ENCODE data around the gene EHBP1L1.

EHBP1L1 gene

DNA sequence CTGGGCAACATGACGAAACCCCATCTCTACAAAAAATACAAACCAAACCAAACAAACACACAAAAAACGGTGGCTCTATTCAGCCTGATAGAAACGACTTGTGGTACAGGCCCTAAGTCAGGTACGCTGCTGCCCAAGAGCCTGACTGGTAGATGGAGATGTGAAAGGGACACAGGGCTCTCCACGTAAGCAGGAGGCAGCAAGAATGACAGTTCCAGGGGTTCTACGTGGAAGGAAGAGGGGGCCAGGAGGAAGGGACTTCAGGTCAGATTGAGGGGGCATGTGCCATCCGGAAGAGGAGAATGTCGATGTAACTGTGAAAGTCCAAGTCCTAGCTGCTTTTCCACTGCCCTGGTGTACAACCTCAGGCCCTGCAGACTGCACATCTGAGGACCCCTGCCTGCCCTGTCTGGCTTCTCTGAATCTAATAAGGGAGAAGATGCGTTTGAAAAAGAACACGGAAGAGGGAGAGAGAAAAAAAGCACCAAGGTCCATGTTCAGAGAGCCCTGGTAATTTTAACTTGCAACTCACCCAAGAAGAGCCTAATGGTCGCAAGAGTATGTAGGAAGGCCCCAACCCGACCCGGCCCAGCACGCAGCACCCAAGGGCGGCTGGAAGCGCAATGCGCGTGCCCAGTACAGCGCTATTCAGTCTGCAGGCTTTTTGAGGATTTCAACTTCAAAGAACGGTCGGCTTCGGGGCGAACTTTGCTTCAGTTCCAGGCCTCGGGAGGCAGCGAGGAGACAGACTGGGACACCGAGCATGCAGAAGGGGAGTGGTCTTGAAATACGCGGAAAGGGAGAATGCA, 6.5 kb upstream of the EHBP1L1 start:
- Histone ChIP-seq H3K4me1 (ENCODE audit: control insufficient read depth in 1 of 2, insufficient read depth in 1 of 2, low read depth in 1 of 2, low read length in 1 of 2) (peaks cover 54 to 56% of the 10 kb centered on the region in 2 experiments), H3K27ac (peak overlapping the region; percentile 95), H3K4me3 (ENCODE audit: low read depth in 1 of 2, low read length in 1 of 2) (peak overlapping the region; percentile 76 to 99), H3K27me3 (no peaks in the 10 kb centered on the region), H3K36me3 (peaks cover 7% of the 10 kb centered on the region), H3K9me3 (no peaks in the 10 kb centered on the region)
- TF ChIP-seq, protein P1, sequence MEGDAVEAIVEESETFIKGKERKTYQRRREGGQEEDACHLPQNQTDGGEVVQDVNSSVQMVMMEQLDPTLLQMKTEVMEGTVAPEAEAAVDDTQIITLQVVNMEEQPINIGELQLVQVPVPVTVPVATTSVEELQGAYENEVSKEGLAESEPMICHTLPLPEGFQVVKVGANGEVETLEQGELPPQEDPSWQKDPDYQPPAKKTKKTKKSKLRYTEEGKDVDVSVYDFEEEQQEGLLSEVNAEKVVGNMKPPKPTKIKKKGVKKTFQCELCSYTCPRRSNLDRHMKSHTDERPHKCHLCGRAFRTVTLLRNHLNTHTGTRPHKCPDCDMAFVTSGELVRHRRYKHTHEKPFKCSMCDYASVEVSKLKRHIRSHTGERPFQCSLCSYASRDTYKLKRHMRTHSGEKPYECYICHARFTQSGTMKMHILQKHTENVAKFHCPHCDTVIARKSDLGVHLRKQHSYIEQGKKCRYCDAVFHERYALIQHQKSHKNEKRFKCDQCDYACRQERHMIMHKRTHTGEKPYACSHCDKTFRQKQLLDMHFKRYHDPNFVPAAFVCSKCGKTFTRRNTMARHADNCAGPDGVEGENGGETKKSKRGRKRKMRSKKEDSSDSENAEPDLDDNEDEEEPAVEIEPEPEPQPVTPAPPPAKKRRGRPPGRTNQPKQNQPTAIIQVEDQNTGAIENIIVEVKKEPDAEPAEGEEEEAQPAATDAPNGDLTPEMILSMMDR (IDR thresholded peaks at IDR 0.05) = no peak

DNA sequence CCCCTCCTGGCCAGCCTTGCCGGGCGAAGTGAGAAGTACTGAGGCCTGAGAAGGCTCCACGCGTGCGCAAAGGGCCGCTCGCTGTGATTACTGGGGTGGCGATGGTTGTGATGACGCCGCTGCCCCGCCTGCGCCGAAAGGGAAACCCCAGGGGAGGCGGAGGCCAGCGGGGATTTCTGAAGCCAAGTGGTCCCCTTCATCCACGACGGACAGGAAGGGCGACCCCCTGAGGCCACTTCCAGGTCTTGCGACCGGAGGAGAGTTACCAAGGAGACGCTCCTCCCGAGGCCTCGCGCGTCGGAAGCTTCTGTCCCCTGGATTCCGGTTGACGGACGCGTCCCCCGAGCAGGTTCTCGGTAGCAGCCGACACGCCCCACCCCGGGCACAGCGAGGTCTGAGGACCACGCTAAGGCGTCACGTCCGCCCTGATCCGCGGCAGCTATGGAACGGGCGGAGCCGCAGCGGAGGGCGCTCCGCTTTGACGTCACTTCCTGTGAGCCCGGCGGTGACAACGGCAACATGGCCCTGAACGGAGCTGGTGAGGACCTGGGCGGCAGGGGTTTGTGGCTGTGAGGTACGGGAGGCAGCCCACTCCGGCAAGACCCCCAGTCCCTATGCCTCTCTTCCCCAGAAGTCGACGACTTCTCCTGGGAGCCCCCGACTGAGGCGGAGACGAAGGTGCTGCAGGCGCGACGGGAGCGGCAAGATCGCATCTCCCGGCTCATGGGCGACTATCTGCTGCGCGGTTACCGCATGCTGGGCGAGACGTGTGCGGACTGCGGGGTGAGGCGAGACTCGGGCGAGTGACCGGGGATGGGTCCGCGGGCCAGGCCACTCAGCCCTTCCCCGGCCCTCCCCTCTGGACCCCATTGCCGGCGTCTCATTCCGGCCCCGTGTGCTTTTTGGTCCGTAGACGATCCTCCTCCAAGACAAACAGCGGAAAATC, 5.6 kb upstream of the EHBP1L1 start, which contains the start of gene ZNRD2:
Gene ZNRD2, plus strand, starts transcription at position 505 of the 946 bp plus-strand sequence. Its CDS starts 15 bp downstream, at position 520.
- no peaks in the 10 kb centered on the region for H3K27me3 ChIP-seq
- peaks cover 7% of the 10 kb centered on the region for H3K36me3 ChIP-seq
- peak within 1 kb of the TSS; percentile 76 to 99 for H3K4me3 ChIP-seq (ENCODE audit: low read depth in 1 of 2, low read length in 1 of 2)
- H3K27ac ChIP-seq = peak within 1 kb of the TSS; percentile 95
- peaks cover 60 to 64% of the 10 kb centered on the region in 2 experiments for H3K4me1 ChIP-seq (ENCODE audit: control insufficient read depth in 1 of 2, insufficient read depth in 1 of 2, low read depth in 1 of 2, low read length in 1 of 2)
- TF ChIP-seq, protein P1 (IDR thresholded peaks at IDR 0.05) = peak; percentile 31
- no peaks in the 10 kb centered on the region for H3K9me3 ChIP-seq

DNA sequence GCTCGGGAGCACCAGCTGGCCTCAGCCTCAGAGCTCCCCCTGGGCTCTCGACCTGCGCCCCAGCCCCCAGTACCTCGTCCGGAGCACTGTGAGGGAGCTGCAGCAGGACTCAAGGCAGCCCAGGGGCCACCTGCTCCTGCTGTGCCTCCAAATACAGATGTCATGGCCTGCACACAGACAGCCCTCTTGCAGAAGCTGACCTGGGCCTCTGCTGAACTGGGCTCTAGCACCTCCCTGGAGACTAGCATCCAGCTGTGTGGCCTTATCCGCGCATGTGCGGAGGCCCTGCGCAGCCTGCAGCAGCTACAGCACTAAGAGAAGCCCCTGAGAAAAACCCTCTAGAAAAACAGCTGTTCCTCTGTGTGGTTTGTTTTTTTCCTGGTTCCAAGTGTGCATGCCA, 4.4 kb upstream of the EHBP1L1 start:
- peak overlapping the region; percentile 76 to 99 for H3K4me3 ChIP-seq (ENCODE audit: low read depth in 1 of 2, low read length in 1 of 2)
- H3K36me3 ChIP-seq = peaks cover 7% of the 10 kb centered on the region
- peaks cover 58 to 64% of the 10 kb centered on the region in 2 experiments for H3K4me1 ChIP-seq (ENCODE audit: control insufficient read depth in 1 of 2, insufficient read depth in 1 of 2, low read depth in 1 of 2, low read length in 1 of 2)
- no peaks in the 10 kb centered on the region for H3K9me3 ChIP-seq
- H3K27me3 ChIP-seq = no peaks in the 10 kb centered on the region
- peak overlapping the region; percentile 95 for H3K27ac ChIP-seq
- TF ChIP-seq, protein P1 (IDR thresholded peaks at IDR 0.05) = no peak

DNA sequence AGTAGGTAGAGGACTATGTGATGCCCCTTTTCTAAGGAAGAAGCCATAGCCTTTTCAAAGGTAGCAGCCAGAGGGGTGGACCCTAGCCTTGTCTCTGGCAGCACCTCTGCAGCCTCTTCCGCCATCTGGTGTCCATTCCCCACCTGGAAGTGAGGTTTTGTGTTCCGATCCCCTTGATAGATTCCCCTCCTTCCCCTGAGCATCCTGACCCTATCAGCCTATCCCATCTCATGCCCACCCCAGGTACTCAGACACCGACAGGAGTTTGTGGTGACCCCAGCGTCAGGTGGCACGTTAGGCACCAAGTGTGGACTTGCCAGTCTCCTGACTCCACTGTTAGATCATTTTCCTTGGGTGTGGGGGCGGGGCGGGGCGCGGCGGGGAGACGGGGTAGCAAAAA, 3.9 kb upstream of the EHBP1L1 start:
- TF ChIP-seq, protein P1 (IDR thresholded peaks at IDR 0.05) = no peak
- peaks cover 7% of the 10 kb centered on the region for H3K36me3 ChIP-seq

DNA sequence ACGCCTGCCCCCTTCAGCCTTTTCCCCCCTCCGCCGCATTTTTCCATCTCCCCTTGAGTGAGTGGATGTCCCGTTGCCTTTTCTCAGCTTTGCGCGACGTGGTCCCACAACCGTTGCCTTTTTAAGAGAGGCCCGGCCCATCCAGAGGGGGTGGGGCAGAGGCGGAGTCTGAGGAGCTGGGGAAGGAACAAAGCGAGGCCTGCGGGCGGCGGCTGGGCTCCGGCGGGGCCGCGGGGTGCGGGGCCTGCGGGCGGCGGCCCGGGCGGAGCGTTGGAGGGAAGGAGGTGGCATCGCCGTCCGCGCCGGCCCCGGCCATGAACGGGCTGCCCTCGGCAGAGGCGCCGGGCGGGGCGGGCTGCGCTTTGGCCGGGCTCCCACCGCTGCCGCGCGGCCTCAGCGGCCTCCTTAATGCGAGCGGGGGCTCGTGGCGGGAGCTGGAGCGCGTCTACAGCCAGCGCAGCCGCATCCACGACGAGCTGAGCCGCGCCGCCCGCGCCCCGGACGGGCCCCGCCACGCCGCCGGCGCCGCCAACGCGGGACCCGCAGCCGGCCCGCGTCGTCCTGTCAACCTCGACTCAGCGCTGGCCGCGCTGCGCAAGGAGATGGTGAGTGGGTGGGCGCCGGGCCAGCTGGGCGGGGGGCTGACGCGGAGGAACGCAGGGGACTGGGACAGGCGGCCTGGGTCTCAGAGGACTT, 3.3 kb upstream of the EHBP1L1 start, which contains the start of gene FAM89B:
Gene FAM89B, plus strand, starts transcription at position 183 of the 696 bp plus-strand sequence. Its CDS starts 132 bp downstream, at position 315.
- Histone ChIP-seq H3K36me3 (peaks cover 7% of the 10 kb centered on the region), H3K4me3 (ENCODE audit: low read depth in 1 of 2, low read length in 1 of 2) (peak within 1 kb of the TSS; percentile 76 to 99), H3K27ac (peak within 1 kb of the TSS; percentile 95), H3K9me3 (no peaks in the 10 kb centered on the region), H3K4me1 (ENCODE audit: control insufficient read depth in 1 of 2, insufficient read depth in 1 of 2, low read depth in 1 of 2, low read length in 1 of 2) (peaks cover 69 to 73% of the 10 kb centered on the region in 2 experiments), H3K27me3 (no peaks in the 10 kb centered on the region)
- TF ChIP-seq, protein P1 (IDR thresholded peaks at IDR 0.05) = peak; percentile 55

More for the DNA sequence above, 3.9 kb upstream of the EHBP1L1 start:
- no peaks in the 10 kb centered on the region for H3K9me3 ChIP-seq
- H3K27ac ChIP-seq = peak overlapping the region; percentile 95
- no peaks in the 10 kb centered on the region for H3K27me3 ChIP-seq
- peak overlapping the region; percentile 76 to 99 for H3K4me3 ChIP-seq (ENCODE audit: low read depth in 1 of 2, low read length in 1 of 2)
- H3K4me1 ChIP-seq (ENCODE audit: control insufficient read depth in 1 of 2, insufficient read depth in 1 of 2, low read depth in 1 of 2, low read length in 1 of 2) = peaks cover 64 to 67% of the 10 kb centered on the region in 2 experiments

Data from neutrophil (primary cell).